ENCODE measurements around the gene CREB3L4.

The CREB3L4 gene

GRCh38 chr1:153946622-153947241, 21.0 kb upstream of the CREB3L4 start, which contains the start of gene DENND4B:
Gene DENND4B, minus strand, starts transcription at chr1:153946718. Its CDS starts 2,344 bp downstream, at chr1:153944374.
- ATAC-seq, result peak; percentile 92
- TF ChIP-seq RARB (CRISPR knock-in tag; IDR thresholded peaks at IDR 0.05) (no peak), GLIS3 (CRISPR knock-in tag; IDR thresholded peaks at IDR 0.05) (peak; percentile 85), ESRRG (CRISPR knock-in tag; IDR thresholded peaks at IDR 0.05) (no peak), ISL1 (CRISPR knock-in tag; IDR thresholded peaks at IDR 0.05) (no peak)

- no peak for ATAC-seq
- TF ChIP-seq ARNTL (CRISPR knock-in tag; IDR thresholded peaks at IDR 0.05; ENCODE audit: borderline replicate concordance, low read depth) (no peak), BACH2 (CRISPR knock-in tag; IDR thresholded peaks at IDR 0.05; ENCODE audit: borderline replicate concordance) (no peak)
Measured at GRCh38 chr1:153951183-153951582, 16.5 kb upstream of the CREB3L4 start.

- no peak for TF ChIP-seq OSR1 (CRISPR knock-in tag; IDR thresholded peaks at IDR 0.05)
- no peak for ATAC-seq
Measured at GRCh38 chr1:153951801-153952200, 15.9 kb upstream of the CREB3L4 start.

- ATAC-seq, result no peak
- no peak for TF ChIP-seq POU6F1 (CRISPR knock-in tag; IDR thresholded peaks at IDR 0.05; ENCODE audit: borderline replicate concordance, low read depth)
- no peak for TF ChIP-seq ZNF8 (CRISPR knock-in tag; IDR thresholded peaks at IDR 0.05)
- TF ChIP-seq ESRRG (CRISPR knock-in tag; IDR thresholded peaks at IDR 0.05), result no peak
- no peak for TF ChIP-seq RARB (CRISPR knock-in tag; IDR thresholded peaks at IDR 0.05)
- TF ChIP-seq BACH2 (CRISPR knock-in tag; IDR thresholded peaks at IDR 0.05; ENCODE audit: borderline replicate concordance), result no peak
- no peak for TF ChIP-seq TSHZ2 (CRISPR knock-in tag; IDR thresholded peaks at IDR 0.05)
- no peak for TF ChIP-seq PPARA (CRISPR knock-in tag; IDR thresholded peaks at IDR 0.05; ENCODE audit: borderline replicate concordance)
- no peak for TF ChIP-seq ZFP3 (CRISPR knock-in tag; IDR thresholded peaks at IDR 0.05)
- TF ChIP-seq CREB5 (CRISPR knock-in tag; IDR thresholded peaks at IDR 0.05; ENCODE audit: low read depth), result no peak
- no peak for TF ChIP-seq GLIS3 (CRISPR knock-in tag; IDR thresholded peaks at IDR 0.05)
- no peak for TF ChIP-seq TCF4 (CRISPR knock-in tag; IDR thresholded peaks at IDR 0.05; ENCODE audit: borderline replicate concordance)
- no peak for TF ChIP-seq CSRNP3 (CRISPR knock-in tag; IDR thresholded peaks at IDR 0.05)
- TF ChIP-seq ISL1 (CRISPR knock-in tag; IDR thresholded peaks at IDR 0.05), result no peak
- no peak for TF ChIP-seq ZNF565 (CRISPR knock-in tag; conservative IDR thresholded peaks at IDR 0.05; ENCODE audit: low read depth)
- TF ChIP-seq ZFP30 (CRISPR knock-in tag; IDR thresholded peaks at IDR 0.05), result no peak
- TF ChIP-seq ZNF70 (CRISPR knock-in tag; IDR thresholded peaks at IDR 0.05), result no peak
- TF ChIP-seq TOX (CRISPR knock-in tag; IDR thresholded peaks at IDR 0.05; ENCODE audit: borderline replicate concordance), result no peak
Measured at GRCh38 chr1:153953859-153954365, 13.8 kb upstream of the CREB3L4 start.

- ATAC-seq, result no peak
- TF ChIP-seq ARNTL (CRISPR knock-in tag; IDR thresholded peaks at IDR 0.05; ENCODE audit: borderline replicate concordance, low read depth) (no peak), GLIS3 (CRISPR knock-in tag; IDR thresholded peaks at IDR 0.05) (no peak), ZNF565 (CRISPR knock-in tag; conservative IDR thresholded peaks at IDR 0.05; ENCODE audit: low read depth) (no peak), TOX (CRISPR knock-in tag; IDR thresholded peaks at IDR 0.05; ENCODE audit: borderline replicate concordance) (no peak), ZNF8 (CRISPR knock-in tag; IDR thresholded peaks at IDR 0.05) (no peak), ESRRG (CRISPR knock-in tag; IDR thresholded peaks at IDR 0.05) (no peak), ZFP30 (CRISPR knock-in tag; IDR thresholded peaks at IDR 0.05) (no peak), POU6F1 (CRISPR knock-in tag; IDR thresholded peaks at IDR 0.05; ENCODE audit: borderline replicate concordance, low read depth) (no peak), CREB5 (CRISPR knock-in tag; IDR thresholded peaks at IDR 0.05; ENCODE audit: low read depth) (no peak), TCF4 (CRISPR knock-in tag; IDR thresholded peaks at IDR 0.05; ENCODE audit: borderline replicate concordance) (no peak)
Measured at GRCh38 chr1:153954826-153955225, 12.9 kb upstream of the CREB3L4 start.

All from SK-N-SH treated with all-trans-retinoic acid at 6 μM for 48 hours (cell line).